Measurements from ENCODE around the gene FBXL3.
"Not testable (repeated sequence)": the region's sequence is repeated elsewhere in the genome, so short reads cannot be mapped to it uniquely, and the experiment has no call there.

Gene FBXL3

DNA sequence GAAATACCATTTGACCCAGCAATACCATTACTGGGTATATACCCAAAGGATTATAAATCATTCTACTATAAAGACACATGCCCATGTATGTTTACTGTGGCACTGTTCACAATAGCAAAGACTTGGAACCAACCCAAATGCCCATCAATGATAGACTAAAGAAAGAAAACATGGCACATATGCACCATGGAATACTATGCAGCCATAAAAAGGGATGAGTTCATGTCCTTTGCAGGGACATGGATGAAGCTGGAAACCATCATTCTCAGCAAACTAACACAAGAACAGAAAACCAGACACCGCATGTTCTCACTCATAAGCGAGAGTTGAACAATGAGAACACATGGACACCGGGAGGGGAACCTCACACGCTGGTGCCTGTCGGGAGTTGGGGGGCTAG lies 17.2 kb downstream of the FBXL3 start:
- H4K91ac ChIP-seq (ENCODE audit: low read depth, low read length); H3K27ac ChIP-seq (ENCODE audit: low read depth, low read length); H3K79me1 ChIP-seq (ENCODE audit: low read length); H2BK120ac ChIP-seq (ENCODE audit: insufficient read depth, low read length, poor library complexity); H3K4me2 ChIP-seq (ENCODE audit: low read length); H3K9ac ChIP-seq (ENCODE audit: low read length); H2AK5ac ChIP-seq (ENCODE audit: low read length); H4K8ac ChIP-seq (ENCODE audit: low read depth, low read length); H2BK5ac ChIP-seq (ENCODE audit: low read depth, low read length, poor library complexity); H3K79me2 ChIP-seq (ENCODE audit: control insufficient read depth, insufficient read depth, low read length, poor library complexity); H3K18ac ChIP-seq (ENCODE audit: low read length); H3K23ac ChIP-seq (ENCODE audit: low read length); H3K4ac ChIP-seq (ENCODE audit: low read depth, low read length); H3K27me3 ChIP-seq (ENCODE audit: insufficient read depth, low read length); DNase-seq; H4K12ac ChIP-seq (ENCODE audit: low read depth, low read length); H3K4me3 ChIP-seq (ENCODE audit: low read depth, low read length); H3K4me1 ChIP-seq (ENCODE audit: control insufficient read depth in 1 of 2, insufficient read depth in 2 of 2, low read length in 2 of 2); H3K14ac ChIP-seq (ENCODE audit: low read length); H2BK12ac ChIP-seq (ENCODE audit: low read length); H3K9me3 ChIP-seq (ENCODE audit: insufficient read depth, low read depth, low read length); H2AFZ ChIP-seq (ENCODE audit: insufficient read depth, low read length, poor library complexity): not testable (repeated sequence)
- peaks cover 17 to 35% of the 10 kb centered on the region in 2 experiments for H3K36me3 ChIP-seq (ENCODE audit: control insufficient read depth in 1 of 2, insufficient read depth in 2 of 2, low read length in 2 of 2)
- no CpG with 5 or more reads among the region's 5 CpGs for WGBS (ENCODE audit: extremely low coverage, insufficient coverage, insufficient read length)

DNA sequence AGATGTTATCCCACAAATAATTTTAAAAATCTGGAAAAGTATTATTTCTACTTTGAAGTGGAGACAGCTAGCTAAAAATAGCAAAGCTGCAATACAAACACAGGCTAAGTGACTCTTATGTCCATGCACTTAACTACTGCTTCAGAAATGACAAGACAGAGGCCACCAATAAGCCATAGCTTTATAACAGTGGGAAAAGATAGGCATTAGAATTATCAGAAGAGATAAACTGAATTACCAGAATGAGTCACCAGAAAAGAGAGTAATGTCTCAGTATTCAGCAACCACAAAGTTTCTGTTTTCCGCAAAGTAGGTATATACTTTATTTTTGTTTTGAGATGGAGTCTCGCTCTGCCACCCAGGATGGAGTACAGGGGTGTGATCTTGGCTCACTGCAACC lies 17.9 kb downstream of the FBXL3 start:
- Histone ChIP-seq H2BK120ac (ENCODE audit: insufficient read depth, low read length, poor library complexity) (no peak overlapping the region), H3K18ac (ENCODE audit: low read length) (no peak overlapping the region), H3K27ac (ENCODE audit: low read depth, low read length) (no peak overlapping the region), H3K4me3 (ENCODE audit: low read depth, low read length) (no peak overlapping the region), H3K79me2 (ENCODE audit: control insufficient read depth, insufficient read depth, low read length, poor library complexity) (no peaks in the 10 kb centered on the region), H3K4ac (ENCODE audit: low read depth, low read length) (no peak overlapping the region), H2BK12ac (ENCODE audit: low read length) (no peak overlapping the region), H3K9ac (ENCODE audit: low read length) (no peak overlapping the region), H3K27me3 (ENCODE audit: insufficient read depth, low read length) (no peaks in the 10 kb centered on the region), H4K12ac (ENCODE audit: low read depth, low read length) (no peak overlapping the region), H3K23ac (ENCODE audit: low read length) (no peak overlapping the region), H3K4me1 (ENCODE audit: control insufficient read depth in 1 of 2, insufficient read depth in 2 of 2, low read length in 2 of 2) (no peaks in the 10 kb centered on the region), H2AK5ac (ENCODE audit: low read length) (no peak overlapping the region), H3K9me3 (ENCODE audit: insufficient read depth, low read depth, low read length) (no peaks in the 10 kb centered on the region), H4K8ac (ENCODE audit: low read depth, low read length) (no peak overlapping the region), H2AFZ (ENCODE audit: insufficient read depth, low read length, poor library complexity) (no peak overlapping the region), H3K79me1 (ENCODE audit: low read length) (no peaks in the 10 kb centered on the region), H3K36me3 (ENCODE audit: control insufficient read depth in 1 of 2, insufficient read depth in 2 of 2, low read length in 2 of 2) (peaks cover 17 to 31% of the 10 kb centered on the region in 2 experiments), H3K4me2 (ENCODE audit: low read length) (no peak overlapping the region), H4K91ac (ENCODE audit: low read depth, low read length) (no peak overlapping the region), H3K14ac (ENCODE audit: low read length) (no peak overlapping the region), H2BK5ac (ENCODE audit: low read depth, low read length, poor library complexity) (no peak overlapping the region)
- WGBS (ENCODE audit: extremely low coverage, insufficient coverage, insufficient read length) = no CpG with 5 or more reads among the region's 2 CpGs
- DNase-seq = no peak

DNA sequence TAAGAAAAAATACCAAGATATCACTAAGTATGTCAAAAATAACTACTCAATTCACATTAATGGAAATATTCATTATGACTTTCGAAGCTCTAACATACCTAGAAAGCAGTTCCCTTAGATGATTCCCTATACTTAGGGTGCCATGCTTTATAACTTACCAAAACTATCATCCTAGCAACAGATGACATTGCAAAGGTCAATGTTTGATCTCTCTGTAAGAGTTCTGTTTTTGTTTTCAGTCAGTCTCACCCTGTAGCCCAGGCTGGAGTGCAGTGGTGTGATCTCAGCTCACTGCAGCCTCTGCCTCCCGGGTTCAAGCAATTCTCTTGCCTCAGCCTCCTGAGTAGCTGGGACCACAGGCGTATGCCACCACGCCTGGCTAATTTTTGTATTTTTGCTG lies 18.6 kb downstream of the FBXL3 start:
- not testable (repeated sequence) for H3K4me1 ChIP-seq (ENCODE audit: control insufficient read depth in 1 of 2, insufficient read depth in 2 of 2, low read length in 2 of 2); H4K8ac ChIP-seq (ENCODE audit: low read depth, low read length); H2AK5ac ChIP-seq (ENCODE audit: low read length); H3K27me3 ChIP-seq (ENCODE audit: insufficient read depth, low read length); H4K12ac ChIP-seq (ENCODE audit: low read depth, low read length); H3K9ac ChIP-seq (ENCODE audit: low read length); H2AFZ ChIP-seq (ENCODE audit: insufficient read depth, low read length, poor library complexity); H4K91ac ChIP-seq (ENCODE audit: low read depth, low read length); H2BK120ac ChIP-seq (ENCODE audit: insufficient read depth, low read length, poor library complexity); H3K27ac ChIP-seq (ENCODE audit: low read depth, low read length); H2BK5ac ChIP-seq (ENCODE audit: low read depth, low read length, poor library complexity); H3K9me3 ChIP-seq (ENCODE audit: insufficient read depth, low read depth, low read length); H3K4me2 ChIP-seq (ENCODE audit: low read length); H3K79me1 ChIP-seq (ENCODE audit: low read length); H3K14ac ChIP-seq (ENCODE audit: low read length); H2BK12ac ChIP-seq (ENCODE audit: low read length); H3K4me3 ChIP-seq (ENCODE audit: low read depth, low read length); H3K23ac ChIP-seq (ENCODE audit: low read length); DNase-seq; H3K4ac ChIP-seq (ENCODE audit: low read depth, low read length); H3K18ac ChIP-seq (ENCODE audit: low read length); H3K79me2 ChIP-seq (ENCODE audit: control insufficient read depth, insufficient read depth, low read length, poor library complexity)
- WGBS (ENCODE audit: extremely low coverage, insufficient coverage, insufficient read length) = no CpG with 5 or more reads among the region's 4 CpGs
- H3K36me3 ChIP-seq (ENCODE audit: control insufficient read depth in 1 of 2, insufficient read depth in 2 of 2, low read length in 2 of 2) = peaks cover 17 to 26% of the 10 kb centered on the region in 2 experiments

- DNase-seq = peak in 1 of 2 donors; percentile 73
- H2BK5ac ChIP-seq (ENCODE audit: low read depth, low read length, poor library complexity) = no peak overlapping the region
- H3K4me1 ChIP-seq (ENCODE audit: control insufficient read depth in 1 of 2, insufficient read depth in 2 of 2, low read length in 2 of 2) = no peaks in the 10 kb centered on the region
- H4K12ac ChIP-seq (ENCODE audit: low read depth, low read length) = no peak overlapping the region
- no peak overlapping the region for H2BK120ac ChIP-seq (ENCODE audit: insufficient read depth, low read length, poor library complexity)
- no peak overlapping the region for H3K18ac ChIP-seq (ENCODE audit: low read length)
- H3K23ac ChIP-seq (ENCODE audit: low read length) = no peak overlapping the region
- no peaks in the 10 kb centered on the region for H3K27me3 ChIP-seq (ENCODE audit: insufficient read depth, low read length)
- H3K4me3 ChIP-seq (ENCODE audit: low read depth, low read length) = no peak overlapping the region
- H3K14ac ChIP-seq (ENCODE audit: low read length) = no peak overlapping the region
- H2AFZ ChIP-seq (ENCODE audit: insufficient read depth, low read length, poor library complexity) = no peak overlapping the region
- H4K8ac ChIP-seq (ENCODE audit: low read depth, low read length) = no peak overlapping the region
- H3K4me2 ChIP-seq (ENCODE audit: low read length) = no peak overlapping the region
- no peak overlapping the region for H2BK12ac ChIP-seq (ENCODE audit: low read length)
- no peaks in the 10 kb centered on the region for H3K9me3 ChIP-seq (ENCODE audit: insufficient read depth, low read depth, low read length)
- no peak overlapping the region for H3K27ac ChIP-seq (ENCODE audit: low read depth, low read length)
- H3K79me1 ChIP-seq (ENCODE audit: low read length) = no peaks in the 10 kb centered on the region
- H3K9ac ChIP-seq (ENCODE audit: low read length) = no peak overlapping the region
- H3K4ac ChIP-seq (ENCODE audit: low read depth, low read length) = no peak overlapping the region
- H3K79me2 ChIP-seq (ENCODE audit: control insufficient read depth, insufficient read depth, low read length, poor library complexity) = no peaks in the 10 kb centered on the region
- H3K36me3 ChIP-seq (ENCODE audit: control insufficient read depth in 1 of 2, insufficient read depth in 2 of 2, low read length in 2 of 2) = peaks cover 2 to 15% of the 10 kb centered on the region in 2 experiments
- WGBS (ENCODE audit: extremely low coverage, insufficient coverage, insufficient read length) = no CpG with 5 or more reads among the region's 7 CpGs
- H4K91ac ChIP-seq (ENCODE audit: low read depth, low read length) = no peak overlapping the region
- H2AK5ac ChIP-seq (ENCODE audit: low read length) = no peak overlapping the region
Observed at GRCh38 chr13:77002590-77003190, 24.3 kb downstream of the FBXL3 start.
